HepG2 (cell line): Measurements from ENCODE around the gene ZNF22. TPM values are rescaled to one million over a fixed set of nuclear protein-coding genes. Genes with fewer than 3 reads are reported as not detected.

Experiments
- ARNTL ChIP-seq: sonication (generic); formaldehyde crosslinking; IDR thresholded peaks from 2 replicates; pipeline ENCODE4 v1.4.0; 2020; ENCODE audit warnings: mild to moderate bottlenecking, missing genetic modification reagents
- CAMTA2 ChIP-seq: sonication (generic); formaldehyde crosslinking; IDR thresholded peaks from 2 replicates; pipeline ENCODE4 v1.4.0; 2020; ENCODE audit warnings: mild to moderate bottlenecking, missing genetic modification reagents, borderline replicate concordance
- HNRNPH1 ChIP-seq: fragments of 200-400 bp; formaldehyde crosslinking; optimal IDR thresholded peaks from 2 replicates; pipeline ENCODE3; 2017; ENCODE audit warnings: mild to moderate bottlenecking, low read depth, low read length
- MEIS2 ChIP-seq: sonication (generic); formaldehyde crosslinking; IDR thresholded peaks from 2 replicates; pipeline ENCODE4 v1.9.0; 2021; ENCODE audit warnings: mild to moderate bottlenecking, missing genetic modification reagents
- MIXL1 ChIP-seq: IDR thresholded peaks from 2 replicates; pipeline ENCODE4 v1.6.1; 2016
- NCOA2 ChIP-seq: sonication (generic); formaldehyde crosslinking; IDR thresholded peaks from 2 replicates; pipeline ENCODE4 v1.8.0; 2022; ENCODE audit warnings: inconsistent platforms
- NFAT5 ChIP-seq: sonication (generic); formaldehyde crosslinking; IDR thresholded peaks from 2 replicates; pipeline ENCODE4 v1.4.0; 2020; ENCODE audit warnings: missing genetic modification reagents
- POLR2A ChIP-seq, 2 experiments: IDR thresholded peaks; 2 replicates each; pipeline ENCODE4 v1.6.1; 2011; ENCODE audit warnings: low read depth in 2 of 2, low read length in 2 of 2, mild to moderate bottlenecking in 1 of 2, moderate library complexity in 1 of 2; ENCODE audit not compliant: insufficient read depth in 1 of 2
- RBAK ChIP-seq: sonication (generic); formaldehyde crosslinking; IDR thresholded peaks from 2 replicates; pipeline ENCODE4 v1.5.1; 2020; ENCODE audit warnings: mild to moderate bottlenecking, missing genetic modification reagents
- RXRB ChIP-seq: IDR thresholded peaks from 2 replicates; pipeline ENCODE4 v1.6.1; 2016; ENCODE audit warnings: borderline replicate concordance, missing genetic modification reagents, missing compliant biosample characterization
- ZFP37 ChIP-seq: sonication (generic); formaldehyde crosslinking; IDR thresholded peaks from 2 replicates; pipeline ENCODE4 v1.4.0; 2020; ENCODE audit warnings: missing genetic modification reagents, borderline replicate concordance
- ZNF281 ChIP-seq: sonication (generic); formaldehyde crosslinking; IDR thresholded peaks from 2 replicates; pipeline ENCODE4 v1.4.0; 2020; ENCODE audit warnings: missing genetic modification reagents, borderline replicate concordance
- ZNF331 ChIP-seq: sonication (generic); formaldehyde crosslinking; IDR thresholded peaks from 2 replicates; pipeline ENCODE4 v1.4.0; 2020; ENCODE audit warnings: missing genetic modification reagents
- ZNF572 ChIP-seq: sonication (generic); formaldehyde crosslinking; IDR thresholded peaks from 2 replicates; pipeline ENCODE4 v1.5.1; 2020; ENCODE audit warnings: mild to moderate bottlenecking, missing genetic modification reagents
- ZNF614 ChIP-seq: IDR thresholded peaks from 2 replicates; pipeline ENCODE4 v1.6.1; 2018; ENCODE audit warnings: missing biosample characterization, missing genetic modification reagents, inconsistent platforms, borderline replicate concordance
- ZSCAN9 ChIP-seq: IDR thresholded peaks from 2 replicates; pipeline ENCODE4 v1.6.1; 2016; ENCODE audit warnings: borderline replicate concordance
- polyA plus RNA-seq, 8 experiments: library from polyadenylated mRNA; depleted of rRNA in 3 of 8; stranded (reverse) in 7 of 8; unstranded in 1 of 8; fragments of >200 nt; fragmentation: Illumina TruSeq in 4 of 8; extraction: Trizol in 4 of 8; gene quantifications; 2 replicates each; pipeline versions ENCODE4 v1.2.1 to v1.2.3, GENCODE V29; 2011 to 2016; ENCODE audit warnings: low read depth in 4 of 8, missing spikeins in 1 of 8, mixed read lengths in 1 of 8; ENCODE audit not compliant: insufficient read depth in 1 of 8
- total RNA-seq, 5 experiments: library from RNA; depleted of rRNA; stranded (reverse); fragments of >200 nt; fragmentation: Illumina TruSeq; extraction: Trizol; gene quantifications; 2 replicates each; pipeline ENCODE4 v1.2.3, GENCODE V29; 2016; ENCODE audit warnings: low read depth in 1 of 5
- TF ChIP-seq, protein P1 (sequence below): sonication (generic); formaldehyde crosslinking; IDR thresholded peaks from 2 replicates; pipeline ENCODE4 v1.8.0; 2022; ENCODE audit warnings: mild to moderate bottlenecking, missing genetic modification reagents; ENCODE audit not compliant: insufficient replicate concordance
- TF ChIP-seq, protein P2 (sequence below): sonication (generic); formaldehyde crosslinking; IDR thresholded peaks from 2 replicates; pipeline ENCODE4 v1.4.0; 2020; ENCODE audit warnings: missing genetic modification reagents

The ZNF22 gene
- total and polyA plus RNA-seq, 2 of the 13 experiments (the other 11 are each of a cell fraction or from before 2014, with no cell fraction given): 0.40 to 1.3 TPM

DNA sequence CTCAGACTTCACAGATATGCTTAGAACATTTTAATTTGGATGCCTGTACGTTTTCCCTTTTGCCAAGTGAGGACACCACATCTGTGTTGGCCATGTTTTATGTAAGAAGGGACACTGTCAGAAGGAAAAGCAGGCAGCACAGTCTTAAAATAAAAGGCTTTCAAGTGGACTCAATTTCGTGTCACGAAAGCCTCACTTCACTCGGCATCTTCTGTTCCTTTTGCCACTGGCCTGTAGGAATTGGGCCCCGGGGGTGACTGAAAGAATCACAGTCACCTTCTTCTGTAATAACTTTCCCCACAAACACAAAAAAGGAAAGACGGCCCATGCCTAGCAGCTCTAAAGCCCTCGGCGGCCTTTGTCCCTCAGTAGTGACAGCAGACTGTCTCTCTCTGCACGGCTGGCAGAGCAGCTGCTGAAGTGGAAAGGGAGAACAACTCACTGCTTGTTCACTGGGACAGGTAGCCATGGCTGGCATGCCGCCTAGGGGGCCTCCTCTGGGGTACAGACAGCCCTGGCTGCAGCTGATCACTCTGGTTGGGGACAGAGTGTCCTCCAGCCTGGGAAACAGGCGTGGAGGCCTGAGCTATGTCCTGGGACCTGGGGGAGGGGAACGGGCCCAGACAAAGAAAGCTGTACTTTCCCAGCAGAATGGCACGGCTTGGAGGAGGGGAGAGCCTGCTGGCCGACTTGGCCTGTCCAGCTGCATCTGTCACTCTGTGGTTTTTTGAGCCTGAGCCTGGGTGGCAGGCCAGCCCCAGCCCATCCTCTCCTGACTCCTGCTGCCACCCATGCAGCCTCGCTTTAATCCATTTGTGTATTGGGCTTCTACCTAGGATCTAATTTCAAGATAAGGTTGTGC lies 36.7 kb upstream of the ZNF22 start (continued):
- TF ChIP-seq, protein P1, sequence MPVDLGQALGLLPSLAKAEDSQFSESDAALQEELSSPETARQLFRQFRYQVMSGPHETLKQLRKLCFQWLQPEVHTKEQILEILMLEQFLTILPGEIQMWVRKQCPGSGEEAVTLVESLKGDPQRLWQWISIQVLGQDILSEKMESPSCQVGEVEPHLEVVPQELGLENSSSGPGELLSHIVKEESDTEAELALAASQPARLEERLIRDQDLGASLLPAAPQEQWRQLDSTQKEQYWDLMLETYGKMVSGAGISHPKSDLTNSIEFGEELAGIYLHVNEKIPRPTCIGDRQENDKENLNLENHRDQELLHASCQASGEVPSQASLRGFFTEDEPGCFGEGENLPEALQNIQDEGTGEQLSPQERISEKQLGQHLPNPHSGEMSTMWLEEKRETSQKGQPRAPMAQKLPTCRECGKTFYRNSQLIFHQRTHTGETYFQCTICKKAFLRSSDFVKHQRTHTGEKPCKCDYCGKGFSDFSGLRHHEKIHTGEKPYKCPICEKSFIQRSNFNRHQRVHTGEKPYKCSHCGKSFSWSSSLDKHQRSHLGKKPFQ (CRISPR knock-in tag): no peak
- TF ChIP-seq ZFP37 (CRISPR knock-in tag) (0 out of 2 replicates have a peak, but pooled peaks have one; percentile 54), ZNF331 (peak; percentile 63), RBAK (CRISPR knock-in tag) (no peak), MEIS2 (CRISPR knock-in tag) (peak; percentile 55), POLR2A (IDR thresholded peaks at IDR 0.05; ENCODE audit: insufficient read depth in 1 of 2, low read depth in 2 of 2, low read length in 2 of 2) (peak in 1 of 2 experiments; percentile 20; a peak in 1 of 4 replicates), ZNF572 (CRISPR knock-in tag) (no peak), ZNF614 (CRISPR knock-in tag) (peak; percentile 85; the same call in 1 of the 2 replicates), ARNTL (CRISPR knock-in tag) (no peak), NFAT5 (0 out of 2 replicates have a peak, but pooled peaks have one; percentile 47), RXRB (peak; percentile 72), HNRNPH1 (peak; percentile 41), NCOA2 (CRISPR knock-in tag) (peak; percentile 71), CAMTA2 (CRISPR knock-in tag) (no peak), ZNF281 (CRISPR knock-in tag) (peak; percentile 97), ZSCAN9 (no peak), MIXL1 (CRISPR knock-in tag) (0 out of 2 replicates have a peak, but pooled peaks have one; percentile 22)
- TF ChIP-seq, protein P2, sequence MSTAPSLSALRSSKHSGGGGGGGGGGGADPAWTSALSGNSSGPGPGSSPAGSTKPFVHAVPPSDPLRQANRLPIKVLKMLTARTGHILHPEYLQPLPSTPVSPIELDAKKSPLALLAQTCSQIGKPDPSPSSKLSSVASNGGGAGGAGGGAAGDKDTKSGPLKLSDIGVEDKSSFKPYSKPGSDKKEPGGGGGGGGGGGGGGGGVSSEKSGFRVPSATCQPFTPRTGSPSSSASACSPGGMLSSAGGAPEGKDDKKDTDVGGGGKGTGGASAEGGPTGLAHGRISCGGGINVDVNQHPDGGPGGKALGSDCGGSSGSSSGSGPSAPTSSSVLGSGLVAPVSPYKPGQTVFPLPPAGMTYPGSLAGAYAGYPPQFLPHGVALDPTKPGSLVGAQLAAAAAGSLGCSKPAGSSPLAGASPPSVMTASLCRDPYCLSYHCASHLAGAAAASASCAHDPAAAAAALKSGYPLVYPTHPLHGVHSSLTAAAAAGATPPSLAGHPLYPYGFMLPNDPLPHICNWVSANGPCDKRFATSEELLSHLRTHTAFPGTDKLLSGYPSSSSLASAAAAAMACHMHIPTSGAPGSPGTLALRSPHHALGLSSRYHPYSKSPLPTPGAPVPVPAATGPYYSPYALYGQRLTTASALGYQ: no peak
